ENCODE results near the gene CD93.

CD93 gene

DNA sequence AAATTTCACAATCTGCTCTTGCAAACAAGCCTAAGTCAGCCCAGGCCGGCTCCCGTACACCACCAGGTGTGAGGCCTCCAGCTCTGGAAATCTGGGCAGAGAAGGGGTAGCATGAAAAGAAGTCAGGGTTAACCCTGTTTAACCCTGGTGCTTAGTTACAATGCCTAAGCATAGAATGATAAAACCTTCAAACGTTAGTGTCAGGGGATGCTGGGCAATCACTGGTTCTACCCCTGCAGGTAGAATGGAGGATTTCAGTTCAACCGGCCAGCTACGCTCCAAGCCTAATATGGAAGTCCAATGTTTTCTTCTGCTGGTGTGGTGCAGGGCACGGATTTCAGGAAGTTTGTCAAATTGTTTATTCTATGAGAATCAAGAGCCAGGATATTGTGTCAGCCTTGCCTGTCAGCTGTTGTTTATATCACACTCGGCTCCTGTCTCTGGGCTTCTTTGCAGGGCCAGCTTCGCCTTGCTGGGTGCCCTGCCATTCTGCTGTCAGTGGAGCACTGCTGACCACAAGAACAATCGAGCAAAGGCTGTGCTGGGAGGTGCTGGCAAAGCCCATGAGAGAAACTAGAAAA lies 20.2 kb upstream of the CD93 start:
- no peak for TF ChIP-seq ARNTL (CRISPR knock-in tag; IDR thresholded peaks at IDR 0.05; ENCODE audit: borderline replicate concordance, low read depth)
- TF ChIP-seq, protein P1, sequence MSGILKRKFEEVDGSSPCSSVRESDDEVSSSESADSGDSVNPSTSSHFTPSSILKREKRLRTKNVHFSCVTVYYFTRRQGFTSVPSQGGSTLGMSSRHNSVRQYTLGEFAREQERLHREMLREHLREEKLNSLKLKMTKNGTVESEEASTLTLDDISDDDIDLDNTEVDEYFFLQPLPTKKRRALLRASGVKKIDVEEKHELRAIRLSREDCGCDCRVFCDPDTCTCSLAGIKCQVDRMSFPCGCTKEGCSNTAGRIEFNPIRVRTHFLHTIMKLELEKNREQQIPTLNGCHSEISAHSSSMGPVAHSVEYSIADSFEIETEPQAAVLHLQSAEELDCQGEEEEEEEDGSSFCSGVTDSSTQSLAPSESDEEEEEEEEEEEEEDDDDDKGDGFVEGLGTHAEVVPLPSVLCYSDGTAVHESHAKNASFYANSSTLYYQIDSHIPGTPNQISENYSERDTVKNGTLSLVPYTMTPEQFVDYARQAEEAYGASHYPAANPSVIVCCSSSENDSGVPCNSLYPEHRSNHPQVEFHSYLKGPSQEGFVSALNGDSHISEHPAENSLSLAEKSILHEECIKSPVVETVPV (CRISPR knock-in tag; IDR thresholded peaks at IDR 0.05) = no peak
- TF ChIP-seq ZNF565 (CRISPR knock-in tag; conservative IDR thresholded peaks at IDR 0.05; ENCODE audit: low read depth) = no peak
- TF ChIP-seq ZC3H10 (CRISPR knock-in tag; IDR thresholded peaks at IDR 0.05) = no peak
- TF ChIP-seq ESRRG (CRISPR knock-in tag; IDR thresholded peaks at IDR 0.05) = no peak
- TF ChIP-seq, protein P2, sequence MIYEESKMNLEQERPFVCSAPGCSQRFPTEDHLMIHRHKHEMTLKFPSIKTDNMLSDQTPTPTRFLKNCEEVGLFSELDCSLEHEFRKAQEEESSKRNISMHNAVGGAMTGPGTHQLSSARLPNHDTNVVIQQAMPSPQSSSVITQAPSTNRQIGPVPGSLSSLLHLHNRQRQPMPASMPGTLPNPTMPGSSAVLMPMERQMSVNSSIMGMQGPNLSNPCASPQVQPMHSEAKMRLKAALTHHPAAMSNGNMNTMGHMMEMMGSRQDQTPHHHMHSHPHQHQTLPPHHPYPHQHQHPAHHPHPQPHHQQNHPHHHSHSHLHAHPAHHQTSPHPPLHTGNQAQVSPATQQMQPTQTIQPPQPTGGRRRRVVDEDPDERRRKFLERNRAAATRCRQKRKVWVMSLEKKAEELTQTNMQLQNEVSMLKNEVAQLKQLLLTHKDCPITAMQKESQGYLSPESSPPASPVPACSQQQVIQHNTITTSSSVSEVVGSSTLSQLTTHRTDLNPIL (CRISPR knock-in tag; IDR thresholded peaks at IDR 0.05; ENCODE audit: low read depth) = no peak
- no peak for ATAC-seq

DNA sequence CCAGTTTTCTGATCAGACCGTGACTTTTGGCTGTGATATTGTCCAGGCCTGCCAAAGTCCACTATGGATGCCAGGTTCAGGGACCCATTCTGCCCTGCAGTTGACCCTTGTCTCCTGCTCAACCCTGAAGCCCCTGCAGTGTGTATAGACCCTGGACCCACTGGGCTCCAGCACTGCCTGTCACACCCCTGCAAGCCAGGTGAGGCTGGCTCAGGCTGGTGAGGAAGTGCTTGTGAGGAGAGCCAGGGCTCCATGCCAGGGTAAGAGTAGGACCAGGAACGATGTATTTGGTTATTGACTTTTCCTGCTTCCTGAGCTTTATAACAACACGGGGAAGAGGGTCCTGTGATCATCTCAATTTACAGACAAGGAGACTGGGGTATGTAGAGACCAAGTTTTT lies 19.1 kb upstream of the CD93 start:
- TF ChIP-seq ZFP3 (CRISPR knock-in tag; IDR thresholded peaks at IDR 0.05) = no peak
- no peak for TF ChIP-seq RARB (CRISPR knock-in tag; IDR thresholded peaks at IDR 0.05)
- no peak for TF ChIP-seq CSDC2 (CRISPR knock-in tag; IDR thresholded peaks at IDR 0.05)
- no peak for TF ChIP-seq PPARA (CRISPR knock-in tag; IDR thresholded peaks at IDR 0.05; ENCODE audit: borderline replicate concordance)
- TF ChIP-seq, protein P2 (CRISPR knock-in tag; IDR thresholded peaks at IDR 0.05; ENCODE audit: low read depth) = no peak
- no peak for TF ChIP-seq OSR1 (CRISPR knock-in tag; IDR thresholded peaks at IDR 0.05)
- no peak for TF ChIP-seq ZC3H10 (CRISPR knock-in tag; IDR thresholded peaks at IDR 0.05)
- TF ChIP-seq, protein P1 (CRISPR knock-in tag; IDR thresholded peaks at IDR 0.05) = no peak
- no peak for TF ChIP-seq ARNTL (CRISPR knock-in tag; IDR thresholded peaks at IDR 0.05; ENCODE audit: borderline replicate concordance, low read depth)
- TF ChIP-seq ESRRG (CRISPR knock-in tag; IDR thresholded peaks at IDR 0.05) = no peak
- TF ChIP-seq, protein P3, sequence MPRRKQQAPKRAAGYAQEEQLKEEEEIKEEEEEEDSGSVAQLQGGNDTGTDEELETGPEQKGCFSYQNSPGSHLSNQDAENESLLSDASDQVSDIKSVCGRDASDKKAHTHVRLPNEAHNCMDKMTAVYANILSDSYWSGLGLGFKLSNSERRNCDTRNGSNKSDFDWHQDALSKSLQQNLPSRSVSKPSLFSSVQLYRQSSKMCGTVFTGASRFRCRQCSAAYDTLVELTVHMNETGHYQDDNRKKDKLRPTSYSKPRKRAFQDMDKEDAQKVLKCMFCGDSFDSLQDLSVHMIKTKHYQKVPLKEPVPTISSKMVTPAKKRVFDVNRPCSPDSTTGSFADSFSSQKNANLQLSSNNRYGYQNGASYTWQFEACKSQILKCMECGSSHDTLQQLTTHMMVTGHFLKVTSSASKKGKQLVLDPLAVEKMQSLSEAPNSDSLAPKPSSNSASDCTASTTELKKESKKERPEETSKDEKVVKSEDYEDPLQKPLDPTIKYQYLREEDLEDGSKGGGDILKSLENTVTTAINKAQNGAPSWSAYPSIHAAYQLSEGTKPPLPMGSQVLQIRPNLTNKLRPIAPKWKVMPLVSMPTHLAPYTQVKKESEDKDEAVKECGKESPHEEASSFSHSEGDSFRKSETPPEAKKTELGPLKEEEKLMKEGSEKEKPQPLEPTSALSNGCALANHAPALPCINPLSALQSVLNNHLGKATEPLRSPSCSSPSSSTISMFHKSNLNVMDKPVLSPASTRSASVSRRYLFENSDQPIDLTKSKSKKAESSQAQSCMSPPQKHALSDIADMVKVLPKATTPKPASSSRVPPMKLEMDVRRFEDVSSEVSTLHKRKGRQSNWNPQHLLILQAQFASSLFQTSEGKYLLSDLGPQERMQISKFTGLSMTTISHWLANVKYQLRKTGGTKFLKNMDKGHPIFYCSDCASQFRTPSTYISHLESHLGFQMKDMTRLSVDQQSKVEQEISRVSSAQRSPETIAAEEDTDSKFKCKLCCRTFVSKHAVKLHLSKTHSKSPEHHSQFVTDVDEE (CRISPR knock-in tag; IDR thresholded peaks at IDR 0.05) = no peak
- no peak for TF ChIP-seq TOX (CRISPR knock-in tag; IDR thresholded peaks at IDR 0.05; ENCODE audit: borderline replicate concordance)
- no peak for TF ChIP-seq ZNF70 (CRISPR knock-in tag; IDR thresholded peaks at IDR 0.05)
- TF ChIP-seq, protein P4, sequence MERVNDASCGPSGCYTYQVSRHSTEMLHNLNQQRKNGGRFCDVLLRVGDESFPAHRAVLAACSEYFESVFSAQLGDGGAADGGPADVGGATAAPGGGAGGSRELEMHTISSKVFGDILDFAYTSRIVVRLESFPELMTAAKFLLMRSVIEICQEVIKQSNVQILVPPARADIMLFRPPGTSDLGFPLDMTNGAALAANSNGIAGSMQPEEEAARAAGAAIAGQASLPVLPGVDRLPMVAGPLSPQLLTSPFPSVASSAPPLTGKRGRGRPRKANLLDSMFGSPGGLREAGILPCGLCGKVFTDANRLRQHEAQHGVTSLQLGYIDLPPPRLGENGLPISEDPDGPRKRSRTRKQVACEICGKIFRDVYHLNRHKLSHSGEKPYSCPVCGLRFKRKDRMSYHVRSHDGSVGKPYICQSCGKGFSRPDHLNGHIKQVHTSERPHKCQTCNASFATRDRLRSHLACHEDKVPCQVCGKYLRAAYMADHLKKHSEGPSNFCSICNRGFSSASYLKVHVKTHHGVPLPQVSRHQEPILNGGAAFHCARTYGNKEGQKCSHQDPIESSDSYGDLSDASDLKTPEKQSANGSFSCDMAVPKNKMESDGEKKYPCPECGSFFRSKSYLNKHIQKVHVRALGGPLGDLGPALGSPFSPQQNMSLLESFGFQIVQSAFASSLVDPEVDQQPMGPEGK (CRISPR knock-in tag; IDR thresholded peaks at IDR 0.05; ENCODE audit: borderline replicate concordance) = no peak
- no peak for TF ChIP-seq ISL1 (CRISPR knock-in tag; IDR thresholded peaks at IDR 0.05)
- no peak for ATAC-seq

DNA sequence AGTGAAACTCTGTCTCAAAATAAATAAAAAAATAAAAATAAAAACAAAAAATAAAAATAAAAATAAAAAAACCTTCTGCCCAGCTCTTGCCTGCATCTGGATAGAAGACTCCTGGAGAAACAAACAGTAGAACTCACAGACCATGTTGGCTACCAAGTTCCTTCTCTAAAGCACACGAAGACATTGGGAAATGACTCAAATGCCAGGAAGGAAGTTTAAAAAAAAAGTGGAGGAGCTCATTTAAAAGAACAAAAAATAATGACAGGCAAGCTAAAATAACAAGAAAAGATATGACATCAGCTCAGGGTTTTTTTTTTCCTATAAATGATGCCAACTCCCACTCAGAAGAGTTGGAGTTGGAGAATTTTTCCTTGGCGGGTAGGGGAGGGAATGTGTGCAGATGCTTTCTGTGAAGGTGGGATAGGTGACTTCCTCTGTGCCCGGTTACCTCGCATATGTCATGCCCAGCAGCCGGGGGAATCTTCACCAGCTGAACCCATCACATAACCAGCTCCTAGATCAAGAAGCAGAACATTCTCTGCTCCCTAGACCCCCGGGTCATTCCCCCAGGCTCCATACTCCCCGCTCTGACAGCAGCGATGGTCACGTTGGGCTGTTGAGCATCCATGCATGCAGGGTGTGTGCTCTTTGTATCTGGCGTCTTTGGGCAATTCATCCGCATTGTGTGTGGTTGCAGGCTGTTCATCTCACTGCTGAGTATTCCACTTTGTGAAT lies 17.3 kb upstream of the CD93 start:
- ATAC-seq = no peak
- TF ChIP-seq RARB (CRISPR knock-in tag; IDR thresholded peaks at IDR 0.05) (no peak), ZNF565 (CRISPR knock-in tag; conservative IDR thresholded peaks at IDR 0.05; ENCODE audit: low read depth) (no peak), ISL1 (CRISPR knock-in tag; IDR thresholded peaks at IDR 0.05) (no peak), ZC3H10 (CRISPR knock-in tag; IDR thresholded peaks at IDR 0.05) (no peak), SNAI2 (CRISPR knock-in tag; IDR thresholded peaks at IDR 0.05) (no peak), BACH2 (CRISPR knock-in tag; IDR thresholded peaks at IDR 0.05; ENCODE audit: borderline replicate concordance) (no peak), OSR1 (CRISPR knock-in tag; IDR thresholded peaks at IDR 0.05) (no peak), ESRRG (CRISPR knock-in tag; IDR thresholded peaks at IDR 0.05) (no peak), ARNTL (CRISPR knock-in tag; IDR thresholded peaks at IDR 0.05; ENCODE audit: borderline replicate concordance, low read depth) (no peak), GLIS3 (CRISPR knock-in tag; IDR thresholded peaks at IDR 0.05) (no peak), TOX (CRISPR knock-in tag; IDR thresholded peaks at IDR 0.05; ENCODE audit: borderline replicate concordance) (no peak), ZFP30 (CRISPR knock-in tag; IDR thresholded peaks at IDR 0.05) (no peak)
- TF ChIP-seq, protein P3 (CRISPR knock-in tag; IDR thresholded peaks at IDR 0.05) = no peak
- TF ChIP-seq, protein P2 (CRISPR knock-in tag; IDR thresholded peaks at IDR 0.05; ENCODE audit: low read depth) = no peak
